Tibial artery (tissue), 4 donors: ENCODE measurements around the gene GMEB2.

Source experiments
- DNase-seq, 2 donors: peaks; one replicate each; pipeline ENCODE4 v3.0.0-alpha.2; 2019
- H3K27ac ChIP-seq, 2 donors: fragments of 200-600 bp; sonication (generic) in 1 of 2; 1 replicate in 1 of 2; 2 replicates in 1 of 2; pipeline ENCODE4 v1.5.1; 2018 to 2019; ENCODE audit warnings: mild to moderate bottlenecking in 1 of 2
- H3K27me3 ChIP-seq, 2 donors: fragments of 200-600 bp; sonication (generic) in 1 of 2; one replicate each; pipeline versions ENCODE4 v1.5.1 to v1.6.0; 2016 to 2019
- H3K36me3 ChIP-seq, 3 donors: fragments of 200-600 bp; sonication (generic) in 2 of 3; one replicate each; pipeline ENCODE4 v1.5.1; 2016 to 2019; ENCODE audit warnings: mild to moderate bottlenecking in 2 of 3
- H3K4me1 ChIP-seq, 4 donors: fragments of 200-600 bp; sonication (generic) in 2 of 4; 1 replicate in 3 of 4; 2 replicates in 1 of 4; pipeline ENCODE4 v1.5.1; 2016 to 2019
- H3K4me3 ChIP-seq, 2 donors: fragments of 200-600 bp; sonication (generic) in 1 of 2; 1 replicate in 1 of 2; 2 replicates in 1 of 2; pipeline ENCODE4 v1.5.1; 2018 to 2019; ENCODE audit warnings: mild to moderate bottlenecking in 2 of 2
- H3K9me3 ChIP-seq, 3 donors: fragments of 200-600 bp; sonication (generic) in 1 of 3; one replicate each; pipeline ENCODE4 v1.5.1; 2016 to 2019
- CTCF ChIP-seq, 2 experiments: fragments of 200-600 bp in 1 of 2; fragments of 450-650 bp in 1 of 2; IDR thresholded peaks; one replicate each; pipeline ENCODE4 v1.5.1; 2017 to 2019; ENCODE audit warnings: antibody characterized with exemption in 2 of 2, mild to moderate bottlenecking in 1 of 2, moderate library complexity in 1 of 2
- intact Hi-C: fragments of 100-400 bp; cut with DNase I; formaldehyde crosslinking; loops from one replicate; pipeline ENCODE4 v1.15.0; 2023; ENCODE audit warnings: low total_unique reads

GMEB2 gene

DNA sequence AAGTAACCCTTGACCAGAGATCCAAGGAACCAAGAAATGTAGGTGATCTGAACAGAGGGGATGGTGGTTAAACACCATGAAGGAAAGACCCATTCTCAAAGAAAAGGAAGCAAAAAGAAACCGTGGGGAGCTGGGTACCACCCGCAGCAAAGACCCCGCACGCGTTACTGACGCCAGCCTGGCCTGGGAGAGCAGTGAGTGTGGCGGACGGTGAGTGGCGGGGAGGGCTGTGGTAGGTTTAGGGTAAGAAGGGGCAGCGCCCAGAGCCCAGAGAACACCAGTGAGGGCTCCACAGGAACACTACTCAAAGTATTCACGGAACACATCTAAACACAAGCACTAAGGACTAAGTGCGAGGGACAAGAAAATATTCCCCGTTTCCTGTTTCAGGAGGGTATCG is 4.2 kb downstream of the GMEB2 start:
- intact Hi-C loops: loop anchor here (10.0 kb wide), 2 partner anchors 122 to 242 kb away; partner anchors contain the start of genes ABHD16B and TPD52L2
- Histone ChIP-seq H3K4me3 (no peak overlapping the region), H3K27me3 (no peaks in the 10 kb centered on the region), H3K4me1 (peaks cover 0 to 15% (median 11%) of the 10 kb centered on the region in 4 donors), H3K36me3 (peaks cover 14 to 20% (median 16%) of the 10 kb centered on the region in 3 donors), H3K27ac (no peak overlapping the region), H3K9me3 (no peaks in the 10 kb centered on the region)
- TF ChIP-seq CTCF (IDR thresholded peaks at IDR 0.05): no peak
- no peak for DNase-seq

- peaks cover 20 to 26% (median 22%) of the 10 kb centered on the region in 3 donors for H3K36me3 ChIP-seq
- no peak overlapping the region for H3K4me3 ChIP-seq
- no peak overlapping the region for H3K27ac ChIP-seq
- H3K27me3 ChIP-seq: no peaks in the 10 kb centered on the region
- no peak for DNase-seq
- H3K4me1 ChIP-seq: peaks cover 0 to 12% (median 7%) of the 10 kb centered on the region in 4 donors
- no peaks in the 10 kb centered on the region for H3K9me3 ChIP-seq
- TF ChIP-seq CTCF (IDR thresholded peaks at IDR 0.05): no peak
- intact Hi-C loops: loop anchor here (10.0 kb wide), 2 partner anchors 123 to 243 kb away; partner anchors contain the start of genes ABHD16B and TPD52L2
Observed at GRCh38 chr20:63622096-63622495, 4.8 kb downstream of the GMEB2 start.

- no peaks in the 10 kb centered on the region for H3K27me3 ChIP-seq
- intact Hi-C loops: loop anchor here (10.0 kb wide), 2 partner anchors 124 to 244 kb away; partner anchors contain the start of genes ABHD16B and TPD52L2
- TF ChIP-seq CTCF (IDR thresholded peaks at IDR 0.05): no peak
- DNase-seq: no peak
- H3K4me1 ChIP-seq: peaks cover 0 to 10% (median 6%) of the 10 kb centered on the region in 4 donors
- H3K36me3 ChIP-seq: peaks cover 26 to 37% (median 33%) of the 10 kb centered on the region in 3 donors
- no peak overlapping the region for H3K4me3 ChIP-seq
- no peaks in the 10 kb centered on the region for H3K9me3 ChIP-seq
- no peak overlapping the region for H3K27ac ChIP-seq
Observed at GRCh38 chr20:63620991-63621390, 5.9 kb downstream of the GMEB2 start.

- no peaks in the 10 kb centered on the region for H3K27me3 ChIP-seq
- H3K27ac ChIP-seq: no peak overlapping the region
- peak in 1 of 2 donors; percentile 45 for DNase-seq
- no peaks in the 10 kb centered on the region for H3K4me1 ChIP-seq
- peaks cover 26 to 50% (median 47%) of the 10 kb centered on the region in 3 donors for H3K36me3 ChIP-seq
- TF ChIP-seq CTCF (IDR thresholded peaks at IDR 0.05): no peak
- H3K9me3 ChIP-seq: no peaks in the 10 kb centered on the region
- intact Hi-C loops: loop anchor here (5.0 kb wide), 1 partner anchor 52 kb away; no protein-coding TSS in a partner anchor
- no peak overlapping the region for H3K4me3 ChIP-seq
Observed at GRCh38 chr20:63619505-63619904, 7.4 kb downstream of the GMEB2 start.

GRCh38 chr20:63619086-63619485 is 7.8 kb downstream of the GMEB2 start:
- no peak overlapping the region for H3K27ac ChIP-seq
- H3K9me3 ChIP-seq: no peaks in the 10 kb centered on the region
- no peak for DNase-seq
- H3K4me3 ChIP-seq: no peak overlapping the region
- no peaks in the 10 kb centered on the region for H3K4me1 ChIP-seq
- TF ChIP-seq CTCF (IDR thresholded peaks at IDR 0.05): no peak
- intact Hi-C loops: loop anchor here (5.0 kb wide), 1 partner anchor 52 kb away; no protein-coding TSS in a partner anchor
- H3K27me3 ChIP-seq: no peaks in the 10 kb centered on the region
- peaks cover 26 to 50% (median 47%) of the 10 kb centered on the region in 3 donors for H3K36me3 ChIP-seq
